Loucy (cell line): ENCODE measurements around the gene MED10.

Source experiments
- EZH2phosphoT487 ChIP-seq: fragments of 200-600 bp; IDR thresholded peaks from 2 replicates; pipeline ENCODE4 v1.6.1; 2018; ENCODE audit warnings: antibody characterized with exemption, mild to moderate bottlenecking, moderate library complexity, borderline replicate concordance
- TF ChIP-seq, protein P1 (sequence below): fragments of 200-600 bp; sonication (generic); conservative IDR thresholded peaks from 2 replicates; pipeline ENCODE4 v1.5.1; 2014; ENCODE audit warnings: mild to moderate bottlenecking, antibody characterized with exemption, low read length

DNA sequence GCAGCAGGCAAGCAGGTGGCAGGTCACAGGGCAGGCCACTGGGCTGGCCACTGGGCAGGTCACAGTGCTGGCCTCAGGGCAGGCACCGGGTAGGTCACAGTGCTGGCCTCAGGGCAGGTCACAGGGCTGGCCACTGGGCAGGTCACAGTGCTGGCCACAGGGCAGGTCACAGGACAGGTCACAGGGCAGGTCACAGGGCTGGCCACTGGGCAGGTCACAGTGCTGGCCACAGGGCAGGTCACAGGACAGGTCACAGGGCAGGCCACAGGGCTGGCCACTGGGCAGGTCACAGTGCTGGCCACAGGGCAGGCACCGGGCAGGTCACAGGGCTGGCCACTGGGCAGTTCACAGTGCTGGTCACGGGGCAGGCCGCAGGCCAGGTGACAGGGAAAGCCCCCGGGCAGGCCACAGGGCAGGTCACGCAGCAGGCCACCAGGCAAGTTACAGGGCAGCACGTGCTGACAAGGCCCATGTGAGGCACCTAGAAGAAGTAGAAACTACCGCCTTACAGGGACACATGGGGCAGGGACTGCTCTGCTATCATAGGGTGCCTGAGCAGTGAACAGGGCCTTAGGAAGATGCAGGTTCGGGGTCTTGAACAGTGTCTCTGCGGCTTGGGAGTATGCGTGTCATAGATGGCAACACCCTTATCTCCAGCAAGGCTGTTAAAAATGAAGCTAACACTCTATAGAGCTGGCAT is 18.6 kb upstream of the MED10 start:
- TF ChIP-seq, protein P1, sequence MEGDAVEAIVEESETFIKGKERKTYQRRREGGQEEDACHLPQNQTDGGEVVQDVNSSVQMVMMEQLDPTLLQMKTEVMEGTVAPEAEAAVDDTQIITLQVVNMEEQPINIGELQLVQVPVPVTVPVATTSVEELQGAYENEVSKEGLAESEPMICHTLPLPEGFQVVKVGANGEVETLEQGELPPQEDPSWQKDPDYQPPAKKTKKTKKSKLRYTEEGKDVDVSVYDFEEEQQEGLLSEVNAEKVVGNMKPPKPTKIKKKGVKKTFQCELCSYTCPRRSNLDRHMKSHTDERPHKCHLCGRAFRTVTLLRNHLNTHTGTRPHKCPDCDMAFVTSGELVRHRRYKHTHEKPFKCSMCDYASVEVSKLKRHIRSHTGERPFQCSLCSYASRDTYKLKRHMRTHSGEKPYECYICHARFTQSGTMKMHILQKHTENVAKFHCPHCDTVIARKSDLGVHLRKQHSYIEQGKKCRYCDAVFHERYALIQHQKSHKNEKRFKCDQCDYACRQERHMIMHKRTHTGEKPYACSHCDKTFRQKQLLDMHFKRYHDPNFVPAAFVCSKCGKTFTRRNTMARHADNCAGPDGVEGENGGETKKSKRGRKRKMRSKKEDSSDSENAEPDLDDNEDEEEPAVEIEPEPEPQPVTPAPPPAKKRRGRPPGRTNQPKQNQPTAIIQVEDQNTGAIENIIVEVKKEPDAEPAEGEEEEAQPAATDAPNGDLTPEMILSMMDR: no peak
- TF ChIP-seq EZH2phosphoT487: no peak
